H9 (cell line): Measurements from ENCODE around the gene NFIX. TPM values are rescaled to one million over a fixed set of nuclear protein-coding genes. Genes with fewer than 3 reads are reported as not detected.

ENCODE experiments used
- DNase-seq: peaks from one replicate; pipeline ENCODE4 v3.0.0-alpha.2; 2017
- H2AFZ ChIP-seq: one replicate; pipeline ENCODE4 v1.6.1; 2013; ENCODE audit warnings: mild to moderate bottlenecking, low read length, control low read depth, moderate library complexity
- H2AK5ac ChIP-seq: 2 replicates; pipeline ENCODE4 v1.6.1; 2013; ENCODE audit warnings: low read length, control low read depth, mixed read lengths; ENCODE audit not compliant: insufficient read length
- H2BK120ac ChIP-seq: one replicate; pipeline ENCODE4 v1.6.1; 2013; ENCODE audit warnings: low read depth, mild to moderate bottlenecking, low read length, control low read depth, inconsistent platforms; ENCODE audit not compliant: poor library complexity, severe bottlenecking
- H2BK12ac ChIP-seq: 2 replicates; pipeline ENCODE4 v1.6.1; 2013; ENCODE audit warnings: low read length, control low read depth, mixed read lengths, low read depth; ENCODE audit not compliant: insufficient read length
- H2BK15ac ChIP-seq: 2 replicates; pipeline ENCODE4 v1.6.1; 2013; ENCODE audit warnings: low read depth, low read length, control low read depth
- H2BK20ac ChIP-seq: one replicate; pipeline ENCODE4 v1.6.1; 2013; ENCODE audit warnings: low read depth, mild to moderate bottlenecking, low read length, control low read depth, inconsistent platforms; ENCODE audit not compliant: poor library complexity, severe bottlenecking
- H2BK5ac ChIP-seq: 2 replicates; pipeline ENCODE4 v1.6.1; 2013; ENCODE audit warnings: low read length, control low read depth, mixed read lengths; ENCODE audit not compliant: insufficient read length
- H3K14ac ChIP-seq: 2 replicates; pipeline ENCODE4 v1.6.1; 2013; ENCODE audit warnings: low read length, control low read depth; ENCODE audit not compliant: insufficient read depth
- H3K18ac ChIP-seq: 2 replicates; pipeline ENCODE4 v1.6.1; 2013; ENCODE audit warnings: low read depth, mild to moderate bottlenecking, mixed read lengths, low read length, control low read depth; ENCODE audit not compliant: insufficient read length
- H3K23ac ChIP-seq: 2 replicates; pipeline ENCODE4 v1.6.1; 2013; ENCODE audit warnings: low read length, control low read depth, mixed read lengths, low read depth; ENCODE audit not compliant: insufficient read length
- H3K23me2 ChIP-seq: 2 replicates; pipeline ENCODE4 v1.6.1; 2013; ENCODE audit warnings: low read depth, mild to moderate bottlenecking, mixed read lengths, low read length, control low read depth; ENCODE audit not compliant: insufficient read length, poor library complexity, severe bottlenecking
- H3K27ac ChIP-seq: 2 replicates; pipeline ENCODE4 v1.5.1; 2013; ENCODE audit warnings: low read length, control low read depth, mixed read lengths, low read depth; ENCODE audit not compliant: insufficient read length
- H3K27me3 ChIP-seq: 2 replicates; pipeline ENCODE4 v1.6.1; 2013; ENCODE audit warnings: low read length, control low read depth, inconsistent platforms; ENCODE audit not compliant: insufficient read depth
- H3K4ac ChIP-seq: 2 replicates; pipeline ENCODE4 v1.6.1; 2013; ENCODE audit warnings: low read depth, mild to moderate bottlenecking, control low read depth, inconsistent platforms, low read length, moderate library complexity
- H3K4me1 ChIP-seq: 2 replicates; pipeline ENCODE4 v1.6.1; 2013; ENCODE audit warnings: low read length, control low read depth, inconsistent platforms; ENCODE audit not compliant: insufficient read depth
- H3K4me2 ChIP-seq: 2 replicates; pipeline ENCODE4 v1.6.1; 2013; ENCODE audit warnings: low read length, control low read depth, mixed read lengths; ENCODE audit not compliant: insufficient read length, insufficient read depth
- H3K56ac ChIP-seq: 2 replicates; pipeline ENCODE4 v1.6.1; 2013; ENCODE audit warnings: low read depth, mild to moderate bottlenecking, mixed read lengths, low read length, control low read depth; ENCODE audit not compliant: insufficient read length
- H3K79me1 ChIP-seq: 2 replicates; pipeline ENCODE4 v1.6.1; 2013; ENCODE audit warnings: low read depth, mild to moderate bottlenecking, moderate library complexity, low read length, control low read depth, inconsistent platforms; ENCODE audit not compliant: insufficient read depth, poor library complexity, severe bottlenecking
- H3K79me2 ChIP-seq: 2 replicates; pipeline ENCODE4 v1.6.1; 2013; ENCODE audit warnings: low read length, control low read depth, inconsistent platforms; ENCODE audit not compliant: insufficient read depth
- H3K9ac ChIP-seq: 2 replicates; pipeline ENCODE4 v1.6.1; 2013; ENCODE audit warnings: low read length, control low read depth, mixed read lengths; ENCODE audit not compliant: insufficient read length; ENCODE audit errors: extremely low read depth
- H3K9me3 ChIP-seq: one replicate; pipeline ENCODE4 v1.6.1; 2013; ENCODE audit warnings: low read depth, low read length, inconsistent platforms; ENCODE audit not compliant: control insufficient read depth
- H3T11ph ChIP-seq: one replicate; pipeline ENCODE4 v1.6.1; 2013; ENCODE audit warnings: mild to moderate bottlenecking, low read length, control low read depth, inconsistent platforms
- H4K20me1 ChIP-seq: one replicate; pipeline ENCODE4 v1.6.1; 2013; ENCODE audit not compliant: control insufficient read depth, insufficient read length, insufficient read depth
- H4K5ac ChIP-seq: 2 replicates; pipeline ENCODE4 v1.6.1; 2013; ENCODE audit warnings: low read depth, mild to moderate bottlenecking, mixed read lengths, low read length, control low read depth; ENCODE audit not compliant: insufficient read length
- H4K8ac ChIP-seq: replicated peaks from 2 replicates; pipeline ENCODE4 v1.6.1; 2013; ENCODE audit warnings: low read length, control low read depth, mixed read lengths, low read depth; ENCODE audit not compliant: insufficient read length
- H4K91ac ChIP-seq: 2 replicates; pipeline ENCODE4 v1.6.1; 2013; ENCODE audit warnings: low read depth, mild to moderate bottlenecking, moderate library complexity, mixed read lengths, low read length, control low read depth; ENCODE audit not compliant: insufficient read length
- H3K27ac Mint-ChIP-seq, 3 experiments: 2 replicates in 2 of 3; 3 replicates in 1 of 3; pipeline ENCODE4 v1.8.0; 2020 to 2021; ENCODE audit warnings: mixed read lengths in 3 of 3, mild to moderate bottlenecking in 1 of 3, moderate library complexity in 1 of 3
- H3K27me3 Mint-ChIP-seq: 2 replicates; pipeline ENCODE4 v1.8.0; 2021; ENCODE audit warnings: low read depth, mild to moderate bottlenecking, moderate library complexity, mixed read lengths
- H3K36me3 Mint-ChIP-seq, 3 experiments: 2 replicates in 2 of 3; 3 replicates in 1 of 3; pipeline ENCODE4 v1.8.0; 2020 to 2021; ENCODE audit warnings: low read depth in 3 of 3, mixed read lengths in 3 of 3; ENCODE audit not compliant: insufficient read depth in 1 of 3
- H3K4me1 Mint-ChIP-seq, 2 experiments: 2 replicates each; pipeline ENCODE4 v1.8.0; 2020; ENCODE audit warnings: mixed read lengths in 2 of 2
- H3K4me3 Mint-ChIP-seq, 2 experiments: 2 replicates in 1 of 2; 3 replicates in 1 of 2; pipeline ENCODE4 v1.8.0; 2020 to 2021; ENCODE audit warnings: mild to moderate bottlenecking in 2 of 2, mixed read lengths in 2 of 2, moderate library complexity in 1 of 2
- H3K9me3 Mint-ChIP-seq, 2 experiments: 2 replicates in 1 of 2; 3 replicates in 1 of 2; pipeline ENCODE4 v1.8.0; 2020; ENCODE audit warnings: mild to moderate bottlenecking in 2 of 2, mixed read lengths in 2 of 2, moderate library complexity in 1 of 2
- WGBS: extraction: QIAGEN DNeasy Blood & Tissue Kit; methylation state at CpG from one replicate; pipeline ENCODE4 v1.1.7; 2013; ENCODE audit warnings: missing lambda C conversion rate, low lambda C conversion rate, mixed read lengths; ENCODE audit not compliant: insufficient read length; ENCODE audit errors: extremely low coverage; 5-methylcytosine and 5-hydroxymethylcytosine counted together
- total RNA-seq: library from RNA; stranded (reverse); gene quantifications from 2 replicates; pipeline ENCODE4 v1.2.1, GENCODE V29; 2021
- TF ChIP-seq, protein P1 (sequence below): fragments of 200-600 bp; sonication (generic); conservative IDR thresholded peaks from 3 replicates; pipeline ENCODE4 v1.8.0; 2021; ENCODE audit warnings: antibody characterized with exemption, mild to moderate bottlenecking

NFIX gene
- total RNA-seq, 1 experiment from 2014 or later: 0.31 TPM

DNA sequence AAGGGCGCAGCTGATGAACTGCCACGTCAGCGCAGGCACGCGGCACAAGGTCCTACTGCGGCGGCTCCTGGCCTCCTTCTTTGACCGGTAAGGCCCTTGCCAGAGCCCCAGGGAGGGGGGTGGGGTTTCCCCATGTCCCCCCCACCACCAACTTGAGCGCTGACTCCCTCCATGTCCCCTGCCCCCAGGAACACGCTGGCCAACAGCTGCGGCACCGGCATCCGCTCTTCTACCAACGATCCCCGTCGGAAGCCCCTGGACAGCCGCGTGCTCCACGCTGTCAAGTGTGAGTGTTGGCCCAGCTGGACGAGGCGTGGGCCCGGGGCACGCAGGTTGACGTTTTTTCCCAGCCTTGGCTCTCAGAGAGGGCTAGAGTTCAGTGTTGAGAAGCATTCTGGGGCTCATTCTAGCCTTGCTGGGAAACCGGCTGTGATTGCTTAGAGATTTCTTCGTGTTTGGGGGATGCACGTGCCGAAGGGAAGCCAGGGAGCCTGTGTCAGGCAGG is 142.1 kb downstream of the NFIX start:
- Histone ChIP-seq H3K56ac (no peak overlapping the region), H3K23ac (no peak overlapping the region), H3K18ac (no peak overlapping the region), H2BK5ac (no peak overlapping the region), H2AK5ac (no peak overlapping the region), H3K4ac (no peak overlapping the region), H3K79me1 (peaks cover 4% of the 10 kb centered on the region), H3K14ac (no peak overlapping the region), H2BK12ac (no peak overlapping the region), H2BK120ac (no peak overlapping the region), H4K8ac (no peak overlapping the region), H4K91ac (no peak overlapping the region), H3K27me3 (no peaks in the 10 kb centered on the region), H4K20me1 (no peaks in the 10 kb centered on the region), H2AFZ (no peak overlapping the region), H3K79me2 (peaks cover 7% of the 10 kb centered on the region; the same call in 1 of the 2 replicates), H3K9me3 (no peaks in the 10 kb centered on the region), H3K27ac (no peak overlapping the region), H2BK15ac (no peak overlapping the region), H3T11ph (no peak overlapping the region), H3K9ac (no peak overlapping the region), H2BK20ac (no peak overlapping the region), H4K5ac (no peak overlapping the region), H3K23me2 (no peaks in the 10 kb centered on the region), H3K4me2 (no peak overlapping the region), H3K4me1 (no peaks in the 10 kb centered on the region)
- H3K4me1 Mint-ChIP-seq: peaks cover 11 to 16% of the 10 kb centered on the region in 2 experiments; a peak in 3 of 4 replicates
- TF ChIP-seq, protein P1, sequence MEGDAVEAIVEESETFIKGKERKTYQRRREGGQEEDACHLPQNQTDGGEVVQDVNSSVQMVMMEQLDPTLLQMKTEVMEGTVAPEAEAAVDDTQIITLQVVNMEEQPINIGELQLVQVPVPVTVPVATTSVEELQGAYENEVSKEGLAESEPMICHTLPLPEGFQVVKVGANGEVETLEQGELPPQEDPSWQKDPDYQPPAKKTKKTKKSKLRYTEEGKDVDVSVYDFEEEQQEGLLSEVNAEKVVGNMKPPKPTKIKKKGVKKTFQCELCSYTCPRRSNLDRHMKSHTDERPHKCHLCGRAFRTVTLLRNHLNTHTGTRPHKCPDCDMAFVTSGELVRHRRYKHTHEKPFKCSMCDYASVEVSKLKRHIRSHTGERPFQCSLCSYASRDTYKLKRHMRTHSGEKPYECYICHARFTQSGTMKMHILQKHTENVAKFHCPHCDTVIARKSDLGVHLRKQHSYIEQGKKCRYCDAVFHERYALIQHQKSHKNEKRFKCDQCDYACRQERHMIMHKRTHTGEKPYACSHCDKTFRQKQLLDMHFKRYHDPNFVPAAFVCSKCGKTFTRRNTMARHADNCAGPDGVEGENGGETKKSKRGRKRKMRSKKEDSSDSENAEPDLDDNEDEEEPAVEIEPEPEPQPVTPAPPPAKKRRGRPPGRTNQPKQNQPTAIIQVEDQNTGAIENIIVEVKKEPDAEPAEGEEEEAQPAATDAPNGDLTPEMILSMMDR: no peak
- no peaks in the 10 kb centered on the region for H3K9me3 Mint-ChIP-seq
- H3K36me3 Mint-ChIP-seq: peaks cover 23 to 71% (median 58%) of the 10 kb centered on the region in 3 experiments; a peak in 6 of 7 replicates
- H3K27ac Mint-ChIP-seq: no peak overlapping the region
- no CpG with 5 or more reads among the region's 28 CpGs for WGBS
- no peak overlapping the region for H3K4me3 Mint-ChIP-seq
- no peaks in the 10 kb centered on the region for H3K27me3 Mint-ChIP-seq
- DNase-seq: no peak
